OCI-LY3 (cell line): ENCODE results near the gene TGFB1.

Experiments used
- EZH2phosphoT487 ChIP-seq: fragments of 200-600 bp; shearing (Covaris generic); IDR thresholded peaks from 2 replicates; pipeline ENCODE4 v1.6.1; 2018; ENCODE audit warnings: antibody characterized with exemption, mixed run types, low read depth
- TF ChIP-seq, protein P1 (sequence below): fragments of 200-600, 300-600 bp; sonication (generic); IDR thresholded peaks from 2 replicates; pipeline ENCODE4 v1.5.1; 2014; ENCODE audit warnings: antibody characterized with exemption, low read length, low read depth

DNA sequence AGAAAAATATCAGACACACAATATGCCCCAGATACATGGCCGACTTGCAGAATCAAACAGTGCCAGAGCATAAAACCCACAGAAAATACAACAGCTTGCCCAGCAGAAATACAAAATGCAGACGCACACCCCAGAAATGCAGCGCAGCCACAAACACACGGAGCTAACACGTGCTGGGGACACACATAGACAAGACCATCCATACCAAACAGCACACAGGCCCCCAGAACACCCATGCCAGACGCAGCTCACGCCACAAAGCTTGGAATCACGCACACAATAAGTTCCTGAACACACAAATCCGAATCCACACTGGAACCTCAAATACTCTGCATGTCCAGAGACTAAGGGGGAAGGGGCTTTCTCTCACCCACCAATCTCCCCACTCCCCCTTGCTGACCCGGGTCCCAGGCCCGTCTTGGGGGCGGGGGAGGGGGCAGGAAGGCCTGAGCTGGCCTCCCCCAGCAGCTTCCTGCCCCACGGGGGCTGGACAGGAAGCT lies 26.6 kb downstream of the TGFB1 start:
- TF ChIP-seq, protein P1, sequence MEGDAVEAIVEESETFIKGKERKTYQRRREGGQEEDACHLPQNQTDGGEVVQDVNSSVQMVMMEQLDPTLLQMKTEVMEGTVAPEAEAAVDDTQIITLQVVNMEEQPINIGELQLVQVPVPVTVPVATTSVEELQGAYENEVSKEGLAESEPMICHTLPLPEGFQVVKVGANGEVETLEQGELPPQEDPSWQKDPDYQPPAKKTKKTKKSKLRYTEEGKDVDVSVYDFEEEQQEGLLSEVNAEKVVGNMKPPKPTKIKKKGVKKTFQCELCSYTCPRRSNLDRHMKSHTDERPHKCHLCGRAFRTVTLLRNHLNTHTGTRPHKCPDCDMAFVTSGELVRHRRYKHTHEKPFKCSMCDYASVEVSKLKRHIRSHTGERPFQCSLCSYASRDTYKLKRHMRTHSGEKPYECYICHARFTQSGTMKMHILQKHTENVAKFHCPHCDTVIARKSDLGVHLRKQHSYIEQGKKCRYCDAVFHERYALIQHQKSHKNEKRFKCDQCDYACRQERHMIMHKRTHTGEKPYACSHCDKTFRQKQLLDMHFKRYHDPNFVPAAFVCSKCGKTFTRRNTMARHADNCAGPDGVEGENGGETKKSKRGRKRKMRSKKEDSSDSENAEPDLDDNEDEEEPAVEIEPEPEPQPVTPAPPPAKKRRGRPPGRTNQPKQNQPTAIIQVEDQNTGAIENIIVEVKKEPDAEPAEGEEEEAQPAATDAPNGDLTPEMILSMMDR, result no peak
- TF ChIP-seq EZH2phosphoT487, result no peak
